GM13977 (cell line): ENCODE data around the gene SCYGR2.

Experiments
- DNase-seq: peaks from one replicate; pipeline ENCODE4 v3.0.0; 2012; ENCODE audit warnings: low spot score
- in situ Hi-C: fragments of 300-500 bp; cut with MboI; formaldehyde crosslinking; loops from one replicate; pipeline ENCODE4 v1.12.0; 2022; ENCODE audit warnings: low sequenced_read_pairs, low pct_unique_long_range_greater_than_20kb, mixed read lengths, inconsistent platforms; ENCODE audit not compliant: unreplicated experiment
- TF ChIP-seq, protein P1 (sequence below): IDR thresholded peaks from 2 replicates; pipeline ENCODE4 v1.5.1; 2012; ENCODE audit warnings: mild to moderate bottlenecking, control low read depth; ENCODE audit not compliant: insufficient read depth; ENCODE audit errors: extremely low read depth, missing control alignments

SCYGR2 gene

GRCh38 chr2:227614740-227615139 is 16.0 kb downstream of the SCYGR2 start, which contains the start of gene SCYGR3:
Gene SCYGR3 (minus strand): TSS chr2:227614840. CDS start chr2:227614840, 0 bp downstream.
- in situ Hi-C loops: no loop called here
- TF ChIP-seq, protein P1, sequence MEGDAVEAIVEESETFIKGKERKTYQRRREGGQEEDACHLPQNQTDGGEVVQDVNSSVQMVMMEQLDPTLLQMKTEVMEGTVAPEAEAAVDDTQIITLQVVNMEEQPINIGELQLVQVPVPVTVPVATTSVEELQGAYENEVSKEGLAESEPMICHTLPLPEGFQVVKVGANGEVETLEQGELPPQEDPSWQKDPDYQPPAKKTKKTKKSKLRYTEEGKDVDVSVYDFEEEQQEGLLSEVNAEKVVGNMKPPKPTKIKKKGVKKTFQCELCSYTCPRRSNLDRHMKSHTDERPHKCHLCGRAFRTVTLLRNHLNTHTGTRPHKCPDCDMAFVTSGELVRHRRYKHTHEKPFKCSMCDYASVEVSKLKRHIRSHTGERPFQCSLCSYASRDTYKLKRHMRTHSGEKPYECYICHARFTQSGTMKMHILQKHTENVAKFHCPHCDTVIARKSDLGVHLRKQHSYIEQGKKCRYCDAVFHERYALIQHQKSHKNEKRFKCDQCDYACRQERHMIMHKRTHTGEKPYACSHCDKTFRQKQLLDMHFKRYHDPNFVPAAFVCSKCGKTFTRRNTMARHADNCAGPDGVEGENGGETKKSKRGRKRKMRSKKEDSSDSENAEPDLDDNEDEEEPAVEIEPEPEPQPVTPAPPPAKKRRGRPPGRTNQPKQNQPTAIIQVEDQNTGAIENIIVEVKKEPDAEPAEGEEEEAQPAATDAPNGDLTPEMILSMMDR: no peak
- peak; percentile 8 for DNase-seq

- TF ChIP-seq, protein P1: no peak
- in situ Hi-C loops: no loop called here
- peak; percentile 20 for DNase-seq
Observed at GRCh38 chr2:227615181-227615580, 16.5 kb downstream of the SCYGR2 start.

GRCh38 chr2:227615906-227616305 is 17.2 kb downstream of the SCYGR2 start:
- TF ChIP-seq, protein P1: no peak
- in situ Hi-C loops: no loop called here
- DNase-seq: peak; percentile 6

DNA sequence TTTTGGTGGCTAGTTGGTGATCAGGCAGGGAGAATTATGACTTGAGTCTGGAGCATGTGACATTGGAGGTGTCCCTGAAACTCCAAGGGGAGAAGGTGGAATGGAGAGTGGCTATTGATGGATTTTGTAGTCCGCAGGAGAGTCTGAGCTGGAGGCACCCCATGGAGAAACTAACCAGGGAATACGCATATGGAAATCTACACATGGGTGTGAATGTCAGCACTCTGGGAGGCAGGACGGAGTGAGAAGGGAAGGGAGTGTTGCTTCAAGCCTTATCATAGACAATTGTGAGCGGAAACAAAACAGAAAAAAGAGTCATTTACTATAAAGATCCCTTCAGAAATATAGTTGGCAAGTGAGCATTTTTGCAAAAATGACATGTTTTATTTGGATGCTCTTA is 17.9 kb downstream of the SCYGR2 start:
- peak; percentile 6 for DNase-seq
- TF ChIP-seq, protein P1: no peak
- in situ Hi-C loops: no loop called here

GRCh38 chr2:227617316-227618230 is 18.9 kb downstream of the SCYGR2 start, which contains the start of gene SCYGR4:
Gene SCYGR4 (plus strand): TSS chr2:227617498. CDS start chr2:227617498, 0 bp downstream.
- TF ChIP-seq, protein P1: no peak
- in situ Hi-C loops: no loop called here
- peak; percentile 3 for DNase-seq

DNA sequence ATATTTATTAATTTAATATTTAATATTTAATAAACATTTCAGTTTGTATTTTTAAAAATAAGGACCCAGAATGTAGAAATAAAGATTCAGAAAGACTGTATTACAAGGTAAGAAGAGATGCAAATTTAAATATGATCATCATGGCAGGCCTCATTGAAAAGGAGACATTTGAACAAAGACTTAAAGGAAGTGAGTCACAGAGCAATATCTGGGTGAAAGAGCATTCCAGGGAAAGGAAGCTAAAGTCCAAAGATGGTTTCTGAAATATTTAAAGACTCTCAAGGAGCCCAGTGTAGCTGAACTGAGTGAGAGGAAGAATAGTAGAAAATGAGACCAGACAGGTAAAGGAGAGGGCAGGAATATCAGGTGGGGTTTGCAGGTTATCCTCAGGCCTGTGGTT is 24.5 kb downstream of the SCYGR2 start:
- TF ChIP-seq, protein P1: no peak
- DNase-seq: no peak
- in situ Hi-C loops: no loop called here
